Measurements from ENCODE around the gene DLK1.

DNA sequence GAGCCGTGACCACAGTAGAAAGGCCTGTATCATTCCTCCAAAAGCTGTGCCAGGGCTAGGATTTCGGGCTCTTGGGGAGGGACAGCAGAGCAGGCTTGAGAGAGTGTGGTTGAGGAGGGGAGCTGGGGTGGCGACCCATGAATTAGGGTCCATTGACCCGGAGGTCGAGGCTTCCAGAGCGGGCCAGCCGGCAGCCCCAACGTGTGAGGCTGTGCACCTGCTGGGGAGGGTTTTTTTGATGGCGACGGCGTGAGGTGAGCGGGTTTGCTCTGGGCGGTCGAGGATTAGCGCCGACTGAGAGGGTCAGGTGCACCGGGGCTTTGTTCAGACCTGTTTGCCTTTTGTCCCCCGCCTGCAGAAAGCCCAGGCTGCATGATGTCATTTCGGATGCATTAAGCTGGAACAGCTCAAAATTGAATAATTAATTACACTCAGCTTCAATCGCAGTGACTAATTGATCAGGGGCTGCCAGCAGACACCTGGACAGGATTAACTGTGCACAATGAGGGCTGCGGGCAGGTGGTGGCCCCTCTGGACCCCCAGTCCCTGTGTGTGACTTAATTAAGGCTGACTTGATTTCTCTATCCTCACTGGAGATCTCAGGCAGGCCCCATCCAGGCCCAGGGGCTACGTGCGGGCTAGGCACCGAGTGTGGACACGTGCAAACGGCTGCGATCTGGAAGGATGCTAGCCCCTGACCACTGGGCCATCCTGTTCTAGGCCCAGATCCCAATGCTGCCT lies 57.1 kb downstream of the DLK1 start:
- TF ChIP-seq, protein P1, sequence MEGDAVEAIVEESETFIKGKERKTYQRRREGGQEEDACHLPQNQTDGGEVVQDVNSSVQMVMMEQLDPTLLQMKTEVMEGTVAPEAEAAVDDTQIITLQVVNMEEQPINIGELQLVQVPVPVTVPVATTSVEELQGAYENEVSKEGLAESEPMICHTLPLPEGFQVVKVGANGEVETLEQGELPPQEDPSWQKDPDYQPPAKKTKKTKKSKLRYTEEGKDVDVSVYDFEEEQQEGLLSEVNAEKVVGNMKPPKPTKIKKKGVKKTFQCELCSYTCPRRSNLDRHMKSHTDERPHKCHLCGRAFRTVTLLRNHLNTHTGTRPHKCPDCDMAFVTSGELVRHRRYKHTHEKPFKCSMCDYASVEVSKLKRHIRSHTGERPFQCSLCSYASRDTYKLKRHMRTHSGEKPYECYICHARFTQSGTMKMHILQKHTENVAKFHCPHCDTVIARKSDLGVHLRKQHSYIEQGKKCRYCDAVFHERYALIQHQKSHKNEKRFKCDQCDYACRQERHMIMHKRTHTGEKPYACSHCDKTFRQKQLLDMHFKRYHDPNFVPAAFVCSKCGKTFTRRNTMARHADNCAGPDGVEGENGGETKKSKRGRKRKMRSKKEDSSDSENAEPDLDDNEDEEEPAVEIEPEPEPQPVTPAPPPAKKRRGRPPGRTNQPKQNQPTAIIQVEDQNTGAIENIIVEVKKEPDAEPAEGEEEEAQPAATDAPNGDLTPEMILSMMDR (IDR thresholded peaks at IDR 0.05; ENCODE audit: poor library complexity) = no peak
- TF ChIP-seq EZH2 (IDR thresholded peaks at IDR 0.05; ENCODE audit: borderline replicate concordance) (no peak), EZH2phosphoT487 (IDR thresholded peaks at IDR 0.05; ENCODE audit: low read depth, severe bottlenecking, unreplicated experiment) (no peak)

Measured in hepatocyte (in vitro differentiated cells).